ENCODE data around the gene NFE2L2. TPM values are rescaled to one million over a fixed set of nuclear protein-coding genes. Genes with fewer than 3 reads are reported as not detected.

The NFE2L2 gene
- polyA plus RNA-seq, 1 donor (not counting 4 experiments of a cell fraction or from before 2014, with no cell fraction given) = 177 TPM

DNA sequence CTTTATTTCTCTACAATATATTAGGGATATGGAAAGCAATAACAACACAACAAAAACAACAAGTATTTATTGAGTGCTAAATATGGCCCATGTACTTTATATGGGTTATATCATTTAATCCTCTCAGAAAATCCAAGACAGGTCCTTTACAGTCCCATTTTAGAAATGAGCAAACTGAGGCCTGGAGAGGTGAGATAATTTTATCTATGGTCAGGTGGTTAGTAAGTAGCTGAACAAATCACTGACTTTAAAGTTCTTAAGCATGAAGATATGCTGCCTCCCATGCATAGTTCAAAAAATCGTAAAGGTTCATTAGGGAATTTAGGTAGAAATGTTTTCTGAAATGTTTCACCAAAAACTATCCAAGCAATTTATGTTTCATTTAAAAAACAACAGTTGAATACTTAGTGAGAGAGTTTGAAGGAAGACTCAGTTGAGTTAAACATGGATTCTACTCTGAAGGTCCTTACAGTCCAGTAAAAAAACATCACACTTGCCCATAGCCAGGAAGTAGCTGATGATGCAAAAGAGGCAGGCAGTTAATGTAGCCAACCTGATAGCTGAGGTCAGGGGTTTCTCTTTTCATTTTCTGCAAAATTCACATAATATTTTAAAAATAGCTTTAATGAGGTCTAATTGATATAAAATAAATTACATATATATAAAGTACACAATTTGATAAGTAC is 7.6 kb upstream of the NFE2L2 start:
- Histone ChIP-seq H3K9ac (ENCODE audit: control insufficient read depth, extremely low read depth, insufficient read depth, low read length) (no peak overlapping the region), H2AFZ (ENCODE audit: control insufficient read depth, low read length) (no peak overlapping the region), H3K27ac (ENCODE audit: control insufficient read depth, insufficient read depth, low read length) (no peak overlapping the region), H3K9me3 (ENCODE audit: control insufficient read depth, low read depth, low read length) (no peaks in the 10 kb centered on the region), H3K36me3 (ENCODE audit: control insufficient read depth in 2 of 2, extremely low read depth in 1 of 2, insufficient read depth in 2 of 2, low read length in 2 of 2) (no peaks in the 10 kb centered on the region), H3K79me2 (ENCODE audit: control insufficient read depth, insufficient read depth, low read length) (no peaks in the 10 kb centered on the region), H3K4me2 (ENCODE audit: control insufficient read depth, extremely low read depth, insufficient read depth, low read depth, low read length) (no peak overlapping the region), H3K4me3 (ENCODE audit: control insufficient read depth in 2 of 3, extremely low read depth in 1 of 3, insufficient read depth in 2 of 3, low read depth in 1 of 3, low read length in 3 of 3) (no peak overlapping the region), H3K4me1 (ENCODE audit: control insufficient read depth, extremely low read depth, insufficient read depth, low read length) (peaks cover 70% of the 10 kb centered on the region), H4K20me1 (ENCODE audit: control insufficient read depth, extremely low read depth, insufficient read depth, low read length) (no peaks in the 10 kb centered on the region), H3K27me3 (ENCODE audit: control insufficient read depth, extremely low read depth, insufficient read depth, low read length) (no peaks in the 10 kb centered on the region), H3K9me1 (ENCODE audit: control insufficient read depth, extremely low read depth, insufficient read depth, low read length) (no peaks in the 10 kb centered on the region)
- dilution Hi-C loops (cut with MboI; ENCODE audit: extremely low pct_ligation_motif_present, low sequenced_read_pairs) = no loop called here
- FAIRE-seq (no peak), DNase-seq (ENCODE audit: low read depth, low spot score) (no peak)
- no peak for TF ChIP-seq CTCF (optimal IDR thresholded peaks at IDR 0.05 in 1 of 3, IDR thresholded peaks at IDR 0.05 in 1 of 3, conservative IDR thresholded peaks at IDR 0.05 in 1 of 3; ENCODE audit: extremely low read depth in 1 of 3, insufficient read depth in 2 of 3, low read length in 3 of 3)
- no peak for TF ChIP-seq EZH2 (IDR thresholded peaks at IDR 0.05; ENCODE audit: low read length)

- no peaks in the 10 kb centered on the region for H3K9me3 ChIP-seq (ENCODE audit: control insufficient read depth, low read depth, low read length)
- no peaks in the 10 kb centered on the region for H3K36me3 ChIP-seq (ENCODE audit: control insufficient read depth in 2 of 2, extremely low read depth in 1 of 2, insufficient read depth in 2 of 2, low read length in 2 of 2)
- TF ChIP-seq EZH2 (IDR thresholded peaks at IDR 0.05; ENCODE audit: low read length) = no peak
- TF ChIP-seq CTCF (optimal IDR thresholded peaks at IDR 0.05 in 1 of 3, IDR thresholded peaks at IDR 0.05 in 1 of 3, conservative IDR thresholded peaks at IDR 0.05 in 1 of 3; ENCODE audit: extremely low read depth in 1 of 3, insufficient read depth in 2 of 3, low read length in 3 of 3) = no peak
- peak overlapping the region in 1 of 3 experiments; percentile 29 for H3K4me3 ChIP-seq (ENCODE audit: control insufficient read depth in 2 of 3, extremely low read depth in 1 of 3, insufficient read depth in 2 of 3, low read depth in 1 of 3, low read length in 3 of 3)
- H3K27me3 ChIP-seq (ENCODE audit: control insufficient read depth, extremely low read depth, insufficient read depth, low read length) = no peaks in the 10 kb centered on the region
- peak overlapping the region; percentile 31 for H3K27ac ChIP-seq (ENCODE audit: control insufficient read depth, insufficient read depth, low read length)
- H4K20me1 ChIP-seq (ENCODE audit: control insufficient read depth, extremely low read depth, insufficient read depth, low read length) = no peaks in the 10 kb centered on the region
- H3K4me1 ChIP-seq (ENCODE audit: control insufficient read depth, extremely low read depth, insufficient read depth, low read length) = peaks cover 82% of the 10 kb centered on the region
- no peak for DNase-seq (ENCODE audit: low read depth, low spot score)
- FAIRE-seq = no peak
- H2AFZ ChIP-seq (ENCODE audit: control insufficient read depth, low read length) = peak overlapping the region; percentile 56
- H3K4me2 ChIP-seq (ENCODE audit: control insufficient read depth, extremely low read depth, insufficient read depth, low read depth, low read length) = peak overlapping the region; percentile 48
- dilution Hi-C loops (cut with MboI; ENCODE audit: extremely low pct_ligation_motif_present, low sequenced_read_pairs) = no loop called here
- no peaks in the 10 kb centered on the region for H3K9me1 ChIP-seq (ENCODE audit: control insufficient read depth, extremely low read depth, insufficient read depth, low read length)
- H3K79me2 ChIP-seq (ENCODE audit: control insufficient read depth, insufficient read depth, low read length) = no peaks in the 10 kb centered on the region
- no peak overlapping the region for H3K9ac ChIP-seq (ENCODE audit: control insufficient read depth, extremely low read depth, insufficient read depth, low read length)
Measured at GRCh38 chr2:177270531-177270930, 6.0 kb upstream of the NFE2L2 start.
